Measurements from ENCODE around the gene TMEM234.

- TF ChIP-seq POLR2A (IDR thresholded peaks at IDR 0.05) (no peak), POLR2AphosphoS5 (IDR thresholded peaks at IDR 0.05) (no peak)
- TF ChIP-seq, protein P1, sequence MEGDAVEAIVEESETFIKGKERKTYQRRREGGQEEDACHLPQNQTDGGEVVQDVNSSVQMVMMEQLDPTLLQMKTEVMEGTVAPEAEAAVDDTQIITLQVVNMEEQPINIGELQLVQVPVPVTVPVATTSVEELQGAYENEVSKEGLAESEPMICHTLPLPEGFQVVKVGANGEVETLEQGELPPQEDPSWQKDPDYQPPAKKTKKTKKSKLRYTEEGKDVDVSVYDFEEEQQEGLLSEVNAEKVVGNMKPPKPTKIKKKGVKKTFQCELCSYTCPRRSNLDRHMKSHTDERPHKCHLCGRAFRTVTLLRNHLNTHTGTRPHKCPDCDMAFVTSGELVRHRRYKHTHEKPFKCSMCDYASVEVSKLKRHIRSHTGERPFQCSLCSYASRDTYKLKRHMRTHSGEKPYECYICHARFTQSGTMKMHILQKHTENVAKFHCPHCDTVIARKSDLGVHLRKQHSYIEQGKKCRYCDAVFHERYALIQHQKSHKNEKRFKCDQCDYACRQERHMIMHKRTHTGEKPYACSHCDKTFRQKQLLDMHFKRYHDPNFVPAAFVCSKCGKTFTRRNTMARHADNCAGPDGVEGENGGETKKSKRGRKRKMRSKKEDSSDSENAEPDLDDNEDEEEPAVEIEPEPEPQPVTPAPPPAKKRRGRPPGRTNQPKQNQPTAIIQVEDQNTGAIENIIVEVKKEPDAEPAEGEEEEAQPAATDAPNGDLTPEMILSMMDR (IDR thresholded peaks at IDR 0.05): no peak
Observed at GRCh38 chr1:32239337-32239736, 17.2 kb upstream of the TMEM234 start.
